DOHH2 (cell line): ENCODE results near the gene FBXO7.

ENCODE experiments used
- H3F3A ChIP-seq: fragments of 200-600 bp; sonication (generic), shearing (Covaris generic); 2 replicates; pipeline ENCODE4 v1.6.0; 2016; ENCODE audit warnings: antibody characterized with exemption, mild to moderate bottlenecking; ENCODE audit not compliant: control insufficient read depth, insufficient read depth
- H3K27ac ChIP-seq: fragments of 200-600 bp; sonication (generic); 2 replicates; pipeline ENCODE4 v1.5.1; 2014; ENCODE audit warnings: low read depth, mild to moderate bottlenecking, low read length, moderate library complexity
- H3K27me3 ChIP-seq: fragments of 200-600 bp; sonication (generic); 2 replicates; pipeline ENCODE4 v1.6.1; 2014; ENCODE audit warnings: mild to moderate bottlenecking, low read length, mixed read lengths; ENCODE audit not compliant: control insufficient read depth
- H3K36me3 ChIP-seq: fragments of 200-600 bp; sonication (generic); 2 replicates; pipeline ENCODE4 v1.6.1; 2014; ENCODE audit warnings: mild to moderate bottlenecking, low read length, moderate library complexity, mixed read lengths; ENCODE audit not compliant: control insufficient read depth
- H3K4me1 ChIP-seq: fragments of 200-600 bp; sonication (generic); 2 replicates; pipeline ENCODE4 v1.6.1; 2014; ENCODE audit warnings: mild to moderate bottlenecking, low read length, mixed read lengths; ENCODE audit not compliant: control insufficient read depth
- H3K4me2 ChIP-seq: fragments of 200-600 bp; sonication (generic); 2 replicates; pipeline ENCODE4 v1.6.0; 2014; ENCODE audit warnings: mild to moderate bottlenecking, low read length, moderate library complexity
- H3K4me3 ChIP-seq: fragments of 200-600 bp; sonication (generic); 2 replicates; pipeline ENCODE4 v1.5.1; 2014; ENCODE audit warnings: mild to moderate bottlenecking, low read length, mixed read lengths
- H3K79me2 ChIP-seq: fragments of 200-600 bp; sonication (generic); 2 replicates; pipeline ENCODE4 v1.6.1; 2014; ENCODE audit warnings: mild to moderate bottlenecking, low read length, mixed read lengths; ENCODE audit not compliant: control insufficient read depth
- H3K9me2 ChIP-seq: fragments of 200-600 bp; sonication (generic); replicated peaks from 2 replicates; pipeline ENCODE4 v1.6.1; 2014; ENCODE audit warnings: mild to moderate bottlenecking, low read length, mixed read lengths; ENCODE audit not compliant: control insufficient read depth
- H3K9me3 ChIP-seq: fragments of 200-600 bp; sonication (generic); 2 replicates; pipeline ENCODE4 v1.6.1; 2014; ENCODE audit warnings: antibody characterized with exemption, low read length, mixed read lengths; ENCODE audit not compliant: control insufficient read depth, insufficient read depth
- H4K20me1 ChIP-seq: fragments of 200-600 bp; sonication (generic); 2 replicates; pipeline ENCODE4 v1.6.0; 2014; ENCODE audit warnings: low read depth, mild to moderate bottlenecking, antibody characterized with exemption, low read length, moderate library complexity; ENCODE audit not compliant: control insufficient read depth, insufficient read depth
- CTCF ChIP-seq: fragments of 200-600 bp; sonication (generic); IDR thresholded peaks from one replicate; pipeline ENCODE4 v1.5.1; 2014; ENCODE audit warnings: antibody characterized with exemption, mild to moderate bottlenecking, low read depth, low read length; ENCODE audit not compliant: poor library complexity, severe bottlenecking
- EZH2phosphoT487 ChIP-seq: fragments of 200-600 bp; sonication (generic); IDR thresholded peaks from 2 replicates; pipeline ENCODE4 v1.6.1; 2017; ENCODE audit warnings: borderline replicate concordance, mild to moderate bottlenecking, antibody characterized with exemption, low read length, moderate library complexity, mixed read lengths

FBXO7 gene

GRCh38 chr22:32546496-32546895, 71.9 kb downstream of the FBXO7 start:
- Histone ChIP-seq H3K27ac (no peak overlapping the region), H3F3A (no peaks in the 10 kb centered on the region), H3K9me3 (no peaks in the 10 kb centered on the region), H4K20me1 (no peaks in the 10 kb centered on the region), H3K9me2 (no peaks in the 10 kb centered on the region), H3K79me2 (no peaks in the 10 kb centered on the region), H3K4me1 (no peaks in the 10 kb centered on the region), H3K36me3 (no peaks in the 10 kb centered on the region), H3K4me2 (no peak overlapping the region), H3K27me3 (no peaks in the 10 kb centered on the region), H3K4me3 (no peak overlapping the region)
- TF ChIP-seq CTCF (no peak), EZH2phosphoT487 (no peak)

GRCh38 chr22:32546935-32547334, 72.3 kb downstream of the FBXO7 start:
- TF ChIP-seq EZH2phosphoT487 (no peak), CTCF (no peak)
- H3K4me3 ChIP-seq = no peak overlapping the region
- no peaks in the 10 kb centered on the region for H3K27me3 ChIP-seq
- H3K9me2 ChIP-seq = no peaks in the 10 kb centered on the region
- no peaks in the 10 kb centered on the region for H4K20me1 ChIP-seq
- H3K4me2 ChIP-seq = no peak overlapping the region
- H3K4me1 ChIP-seq = no peaks in the 10 kb centered on the region
- H3F3A ChIP-seq = no peaks in the 10 kb centered on the region
- H3K9me3 ChIP-seq = no peaks in the 10 kb centered on the region
- no peaks in the 10 kb centered on the region for H3K36me3 ChIP-seq
- no peaks in the 10 kb centered on the region for H3K79me2 ChIP-seq
- no peak overlapping the region for H3K27ac ChIP-seq

GRCh38 chr22:32548039-32548438, 73.4 kb downstream of the FBXO7 start:
- no peaks in the 10 kb centered on the region for H3K27me3 ChIP-seq
- no peaks in the 10 kb centered on the region for H3K79me2 ChIP-seq
- H3K4me2 ChIP-seq = no peak overlapping the region
- no peaks in the 10 kb centered on the region for H3F3A ChIP-seq
- no peaks in the 10 kb centered on the region for H3K4me1 ChIP-seq
- H3K9me2 ChIP-seq = no peaks in the 10 kb centered on the region
- TF ChIP-seq CTCF = no peak
- no peak for TF ChIP-seq EZH2phosphoT487
- H3K4me3 ChIP-seq = no peak overlapping the region
- no peaks in the 10 kb centered on the region for H3K9me3 ChIP-seq
- no peaks in the 10 kb centered on the region for H3K36me3 ChIP-seq
- H3K27ac ChIP-seq = no peak overlapping the region
- H4K20me1 ChIP-seq = no peaks in the 10 kb centered on the region
